ENCODE results near the gene ZNF585A. TPM values are rescaled to one million over a fixed set of nuclear protein-coding genes. Genes with fewer than 3 reads are reported as not detected.

ZNF585A gene
- total RNA-seq, result 9.4 and 10.0 TPM in 2 replicates

GRCh38 chr19:37172368-37173366 is at the start of gene ZNF585A:
Gene ZNF585A (minus strand): TSS chr19:37172695. CDS start chr19:37169910, 2,785 bp downstream.

DNA sequence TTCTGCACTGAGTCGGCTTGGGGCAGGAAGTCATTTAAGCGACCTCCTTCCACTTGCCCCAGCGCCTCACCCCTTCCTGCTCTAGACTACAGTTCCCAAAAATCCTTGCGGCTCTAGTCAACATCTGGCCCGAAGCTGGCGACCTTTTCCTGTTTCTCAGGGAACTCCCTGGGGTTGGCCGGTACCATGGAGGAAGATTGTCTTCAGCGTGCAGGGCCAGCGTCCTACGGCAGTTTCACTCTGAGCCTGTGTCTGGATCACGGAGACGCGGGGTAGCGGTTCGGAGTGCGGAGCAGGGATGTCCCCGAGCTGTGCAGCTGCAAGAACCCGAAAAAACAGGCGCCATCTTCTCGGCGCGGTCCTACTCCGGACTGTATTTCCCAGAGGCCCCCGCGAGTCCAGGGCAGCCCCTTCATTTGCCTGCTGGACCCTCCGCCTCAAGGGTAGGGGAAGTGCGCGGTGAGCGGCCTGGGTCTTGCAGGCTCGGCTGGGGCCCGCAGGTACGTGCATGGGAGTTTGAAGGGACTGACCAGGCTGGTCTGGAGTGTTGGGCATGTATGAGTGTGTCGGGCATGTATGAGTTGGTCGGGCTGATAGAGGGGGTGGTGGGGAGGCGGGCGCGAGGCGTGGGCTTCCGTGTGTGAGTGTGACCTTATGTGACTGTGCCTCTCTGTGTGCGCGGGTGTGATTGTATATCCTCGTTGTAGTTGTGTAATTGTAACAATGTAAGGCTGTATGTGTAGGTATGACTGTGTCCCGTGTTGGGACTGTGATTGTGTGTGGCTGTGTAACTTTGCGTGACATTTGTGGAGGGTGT is 45.5 kb upstream of the ZNF585A start, which contains the start of gene ZNF383:
TSS of gene ZNF383 (plus strand) at position 440 of the 817 bp plus-strand sequence. CDS start 12,240 bp downstream, outside the sequence.

Other genes with a start within 250 kb of the ZNF585A start
- 3.1 and 7.5 TPM in 2 replicates for gene ZNF420, start 94.3 kb downstream of the ZNF585A start, total RNA-seq
- 17.3 and 24.8 TPM in 2 replicates for gene ZNF585B, start 37.8 kb upstream of the ZNF585A start, total RNA-seq
- gene ZNF383, start 45.5 kb upstream of the ZNF585A start, total RNA-seq, result 2.1 and 2.7 TPM in 2 replicates
- gene ZNF527, start 198.4 kb upstream of the ZNF585A start, total RNA-seq, result 3.4 and 4.3 TPM in 2 replicates